HG02885 (cell line): ENCODE measurements around the gene IL12RB1.
"Not testable (repeated sequence)": the region's sequence is repeated elsewhere in the genome, so short reads cannot be mapped to it uniquely, and the experiment has no call there.

ENCODE experiments used
- ATAC-seq: cut with Tn5 transposase; IDR thresholded peaks from one replicate; pipeline ENCODE4 v1.9.1; 2021; ENCODE audit warnings: mild to moderate bottlenecking; ENCODE audit not compliant: unreplicated experiment, poor library complexity

The IL12RB1 gene

DNA sequence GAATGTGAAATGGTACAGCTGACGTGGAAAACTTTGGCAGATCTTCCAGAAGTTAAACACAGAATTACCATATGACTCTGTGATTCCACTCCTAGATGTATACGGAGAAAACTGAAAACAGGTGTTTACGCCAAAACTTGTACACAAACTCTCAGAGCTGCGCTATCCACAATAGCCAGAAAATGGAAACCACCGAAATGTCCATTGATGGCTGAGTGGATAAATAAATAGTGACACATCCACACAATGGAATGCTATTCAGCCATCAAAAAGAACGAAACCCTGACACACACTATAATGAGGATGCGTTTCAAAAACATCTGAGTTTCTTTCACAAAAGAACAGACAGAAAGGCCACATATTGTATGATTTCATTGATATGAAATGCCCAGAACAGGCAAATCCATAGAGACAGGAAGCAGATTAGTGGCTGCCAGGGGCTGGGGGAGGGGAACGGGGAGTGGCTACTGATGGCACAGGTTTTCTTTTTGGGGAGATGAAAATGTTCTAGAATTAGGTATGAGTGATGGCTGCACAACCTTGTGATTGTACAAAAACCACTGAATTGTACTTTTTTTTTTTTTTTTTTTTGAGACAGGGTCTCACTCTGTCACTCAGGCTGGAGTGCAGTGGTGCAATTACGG, 33.0 kb downstream of the IL12RB1 start:
- no peak for ATAC-seq

GRCh38 chr19:18051887-18052286, 34.8 kb downstream of the IL12RB1 start:
- ATAC-seq = no peak

- ATAC-seq = no peak
These were observed 37.3 kb downstream of the IL12RB1 start for GRCh38 chr19:18049385-18049784.

DNA sequence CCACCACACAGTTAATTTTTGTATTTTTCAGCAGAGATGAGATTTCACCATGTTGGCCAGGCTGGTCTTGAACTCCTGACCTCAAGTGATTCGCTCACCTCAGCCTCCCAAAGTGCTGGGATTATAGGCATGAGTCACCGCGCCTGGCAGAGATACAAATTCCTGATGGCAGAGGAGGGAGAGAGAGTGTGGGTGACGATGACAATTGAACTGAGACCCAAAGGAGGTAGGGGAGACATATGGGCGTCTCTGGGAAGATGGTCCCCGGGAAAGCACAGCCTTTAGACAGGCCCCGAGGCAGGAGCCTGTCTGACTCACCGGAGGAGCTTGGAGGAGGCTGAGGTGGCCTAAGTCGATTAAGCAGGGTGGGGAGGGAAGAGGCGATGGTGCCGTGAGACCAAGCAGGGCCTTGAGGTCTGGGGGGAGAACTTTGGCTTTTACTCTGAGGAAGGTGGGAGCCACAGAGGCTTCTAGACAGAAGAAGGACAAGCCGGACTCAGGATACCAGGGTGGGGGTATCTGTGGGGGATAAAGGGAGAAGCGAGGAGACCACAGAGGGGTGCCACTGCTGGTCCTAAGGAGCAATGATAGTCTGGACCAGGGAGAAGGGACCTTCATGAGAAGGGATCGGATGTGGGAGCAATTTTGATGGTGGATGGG, 40.5 kb downstream of the IL12RB1 start:
- ATAC-seq = no peak

- no peak for ATAC-seq
These were observed 41.3 kb downstream of the IL12RB1 start for GRCh38 chr19:18045307-18046050.

DNA sequence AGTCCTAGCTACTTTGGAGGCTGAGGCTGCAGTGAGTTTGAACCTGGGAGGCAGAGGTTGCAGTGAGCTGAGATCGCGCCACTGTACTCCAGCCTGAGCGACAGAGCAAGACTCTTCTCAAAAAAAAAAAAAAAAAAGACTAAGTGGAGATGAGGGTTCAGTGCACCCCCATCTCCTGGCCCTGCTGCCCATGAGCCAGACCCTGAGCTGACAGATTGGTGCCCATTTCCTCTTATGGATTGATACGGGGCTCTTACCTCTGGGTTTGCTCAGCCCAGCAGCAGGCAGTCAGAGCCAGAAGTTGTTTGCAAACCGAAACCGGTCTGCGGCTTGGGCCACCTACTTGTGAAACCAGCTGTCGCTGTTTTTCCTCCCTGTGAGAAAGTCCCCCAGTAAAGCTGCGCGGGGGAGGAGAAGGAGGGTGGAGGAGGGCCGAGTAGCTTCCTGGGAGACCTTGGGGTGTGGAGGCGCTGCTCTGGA, 41.9 kb downstream of the IL12RB1 start:
- ATAC-seq = peak; percentile 92

- ATAC-seq = no peak
These were observed 43.1 kb downstream of the IL12RB1 start for GRCh38 chr19:18043676-18044075.

DNA sequence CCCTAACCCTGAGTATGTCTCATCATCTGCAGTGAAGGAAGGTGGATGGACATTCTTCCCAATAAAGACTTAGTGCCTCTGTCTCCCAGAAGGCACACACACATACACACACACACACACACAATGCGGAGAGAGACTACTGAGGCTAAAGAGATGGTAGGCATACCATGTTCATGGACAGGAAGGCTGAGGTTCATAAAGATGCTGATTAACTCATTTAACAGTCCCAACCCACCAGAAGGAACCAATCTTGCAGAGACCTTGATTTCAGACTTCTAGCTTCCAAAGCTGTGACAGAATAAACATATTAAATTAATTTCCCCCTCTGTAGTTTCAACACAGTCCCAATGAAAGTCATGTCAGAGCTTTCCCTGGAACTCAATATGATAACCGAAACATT, 45.7 kb downstream of the IL12RB1 start:
- no peak for ATAC-seq

- ATAC-seq = not testable (repeated sequence)
These were observed 54.6 kb downstream of the IL12RB1 start for GRCh38 chr19:18032102-18032501.

GRCh38 chr19:18031401-18031800, 55.3 kb downstream of the IL12RB1 start:
- not testable (repeated sequence) for ATAC-seq

DNA sequence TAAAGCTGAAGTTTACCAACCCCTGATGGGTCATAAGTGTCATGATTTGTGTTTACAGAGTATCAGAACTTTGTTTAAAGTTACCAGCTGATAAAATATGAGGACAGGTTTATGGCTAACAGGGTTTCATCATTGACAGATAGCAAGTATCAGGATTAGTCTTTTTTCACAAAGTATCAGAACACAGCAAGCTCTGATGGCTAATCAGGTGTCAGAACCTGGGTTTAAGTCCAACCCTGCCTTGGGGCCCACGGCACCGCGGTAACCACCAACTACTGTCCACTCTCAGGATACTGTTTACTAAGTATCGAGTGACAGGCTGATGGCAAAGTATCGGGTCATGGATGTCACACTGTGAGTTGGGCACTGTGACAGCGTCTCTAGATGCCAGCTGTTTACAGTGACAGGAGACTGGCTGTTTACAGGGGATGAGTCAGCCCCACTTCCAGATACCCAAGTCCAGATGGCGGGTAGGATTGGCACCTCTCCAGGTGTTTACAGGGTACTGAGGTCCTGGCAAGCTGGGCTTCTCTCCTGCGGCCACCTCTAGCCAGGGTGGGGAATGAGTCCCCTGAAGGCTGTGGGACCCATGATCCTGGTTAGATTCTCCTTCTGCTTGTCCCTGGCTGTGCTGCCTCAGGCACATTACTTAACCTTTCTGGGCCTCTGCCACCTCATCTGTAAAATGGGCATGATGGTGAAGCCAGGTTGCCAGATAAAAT, 57.0 kb downstream of the IL12RB1 start:
- no peak for ATAC-seq

DNA sequence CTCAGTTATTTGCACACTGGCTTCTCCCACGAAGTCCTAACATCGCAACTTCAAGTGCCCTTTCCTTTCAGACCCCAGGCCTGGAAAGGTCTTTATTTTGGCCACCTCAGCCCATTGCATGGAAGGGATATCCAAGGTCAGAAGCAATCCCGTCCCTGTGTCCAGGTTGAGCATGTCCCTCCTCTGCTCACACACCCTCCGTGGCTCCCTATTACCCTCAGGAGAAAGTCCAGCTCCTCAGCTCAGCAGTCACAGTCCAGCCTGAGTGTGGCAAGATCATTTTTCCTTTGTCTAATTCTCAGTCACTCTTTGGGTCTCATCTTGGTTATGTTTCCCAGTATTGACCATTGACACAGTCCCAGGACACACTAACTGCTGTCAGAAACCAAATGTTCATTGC, 59.6 kb downstream of the IL12RB1 start:
- ATAC-seq = no peak

- no peak for ATAC-seq
These were observed 63.0 kb downstream of the IL12RB1 start for GRCh38 chr19:18023622-18024251.

- no peak for ATAC-seq
These were observed 65.5 kb downstream of the IL12RB1 start for GRCh38 chr19:18021121-18021755.

DNA sequence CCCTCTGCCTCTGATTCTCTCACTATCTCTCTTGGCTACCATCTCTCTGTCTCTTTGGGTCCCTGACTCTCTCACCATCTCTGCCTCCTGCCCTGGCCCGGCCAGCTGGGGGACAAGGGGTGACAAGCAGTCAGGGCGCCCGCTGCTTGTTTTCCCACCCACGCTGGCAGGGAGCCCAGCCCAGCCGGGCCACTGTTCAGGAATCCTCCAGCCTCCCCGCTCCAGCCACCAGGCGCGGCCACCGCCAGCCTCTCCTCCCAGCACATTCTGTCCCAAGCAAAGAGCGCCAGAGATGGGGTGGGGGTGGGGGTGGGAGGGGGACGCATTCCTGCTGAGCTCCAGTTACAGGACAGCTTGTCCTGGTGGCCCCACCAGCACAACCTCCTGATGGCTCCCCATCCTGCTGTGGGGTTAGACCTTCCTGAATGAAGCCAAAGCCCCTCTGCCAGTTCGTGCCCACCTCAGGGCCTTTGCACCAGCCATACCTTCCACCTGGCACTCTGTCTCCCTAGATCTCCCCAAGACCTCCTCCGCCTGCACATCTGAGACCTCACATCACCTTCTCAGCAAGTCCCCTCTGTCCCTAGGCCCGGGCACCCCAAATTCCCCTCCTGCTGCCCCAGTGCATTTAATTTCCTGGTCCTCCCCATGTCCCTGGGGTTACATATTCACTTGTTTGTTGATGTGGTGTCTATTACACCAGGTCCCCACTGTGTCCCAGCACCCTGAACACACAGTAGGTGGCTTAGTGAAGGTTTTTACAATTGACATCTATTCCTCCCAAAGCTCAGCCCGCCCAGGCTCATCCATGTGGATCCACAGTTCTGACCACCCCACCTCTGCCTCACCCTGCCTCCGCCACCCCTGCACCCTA, 66.3 kb downstream of the IL12RB1 start:
- no peak for ATAC-seq

DNA sequence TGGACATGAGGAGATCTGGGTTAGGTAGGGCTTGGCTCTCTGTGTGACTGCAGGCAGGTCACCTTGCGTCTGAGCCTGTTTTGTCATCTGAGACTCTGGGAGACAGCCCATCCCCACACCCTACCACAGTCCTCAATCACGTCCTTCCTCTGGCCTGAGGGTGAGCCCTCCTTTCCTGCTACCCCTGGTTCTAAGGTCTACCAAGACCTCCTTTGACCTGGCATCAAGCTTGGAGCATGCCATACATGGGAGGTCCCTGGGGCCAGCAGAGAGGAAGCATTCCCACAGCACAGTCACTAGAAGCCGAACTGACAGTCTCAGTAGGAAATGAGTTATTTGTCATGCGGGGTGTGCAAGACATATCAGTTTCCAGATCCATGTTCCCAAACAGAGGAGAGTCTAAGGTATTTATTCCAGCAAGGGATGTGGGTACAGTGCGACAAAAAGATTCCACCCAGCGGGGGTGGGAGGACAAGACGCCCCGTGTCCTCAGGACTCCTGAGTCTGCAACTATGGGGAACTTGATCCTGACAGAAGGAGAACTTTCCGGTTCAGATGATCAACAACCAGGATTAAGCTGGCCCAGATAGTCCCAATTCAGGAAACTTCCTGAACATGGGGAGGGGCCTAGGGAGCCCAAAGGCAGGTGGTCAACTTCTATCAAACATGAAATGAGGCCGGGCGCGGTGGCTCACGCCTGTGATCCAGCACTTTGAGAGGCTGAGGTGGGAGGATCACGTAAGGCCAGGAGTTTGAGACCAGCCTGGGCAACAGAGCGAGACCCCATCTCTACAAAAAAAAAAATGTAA, 69.3 kb downstream of the IL12RB1 start:
- no peak for ATAC-seq

GRCh38 chr19:18016209-18016910, 70.4 kb downstream of the IL12RB1 start:
- no peak for ATAC-seq
